ENCODE data around the gene RAD1.

DNA sequence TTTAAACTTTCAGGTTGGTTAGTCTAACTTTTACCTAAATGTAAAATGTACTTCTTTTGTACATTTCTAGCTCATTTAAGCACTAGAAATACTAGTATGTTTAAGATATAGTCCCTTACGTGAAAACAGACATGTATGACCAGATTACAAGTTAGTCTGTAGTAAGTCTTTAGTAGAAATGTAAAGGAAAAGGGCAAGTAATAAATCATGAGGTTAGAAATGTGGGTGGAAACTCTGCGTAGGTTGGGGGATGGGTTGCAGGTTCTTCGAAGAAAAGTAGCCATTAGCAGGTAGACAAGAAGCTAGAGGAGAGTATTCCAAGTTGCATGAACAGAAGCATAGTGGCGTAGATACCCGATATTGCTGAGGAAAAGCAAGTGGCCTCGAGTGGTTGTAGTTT is 22.9 kb downstream of the RAD1 start:
- TF ChIP-seq, protein P1, sequence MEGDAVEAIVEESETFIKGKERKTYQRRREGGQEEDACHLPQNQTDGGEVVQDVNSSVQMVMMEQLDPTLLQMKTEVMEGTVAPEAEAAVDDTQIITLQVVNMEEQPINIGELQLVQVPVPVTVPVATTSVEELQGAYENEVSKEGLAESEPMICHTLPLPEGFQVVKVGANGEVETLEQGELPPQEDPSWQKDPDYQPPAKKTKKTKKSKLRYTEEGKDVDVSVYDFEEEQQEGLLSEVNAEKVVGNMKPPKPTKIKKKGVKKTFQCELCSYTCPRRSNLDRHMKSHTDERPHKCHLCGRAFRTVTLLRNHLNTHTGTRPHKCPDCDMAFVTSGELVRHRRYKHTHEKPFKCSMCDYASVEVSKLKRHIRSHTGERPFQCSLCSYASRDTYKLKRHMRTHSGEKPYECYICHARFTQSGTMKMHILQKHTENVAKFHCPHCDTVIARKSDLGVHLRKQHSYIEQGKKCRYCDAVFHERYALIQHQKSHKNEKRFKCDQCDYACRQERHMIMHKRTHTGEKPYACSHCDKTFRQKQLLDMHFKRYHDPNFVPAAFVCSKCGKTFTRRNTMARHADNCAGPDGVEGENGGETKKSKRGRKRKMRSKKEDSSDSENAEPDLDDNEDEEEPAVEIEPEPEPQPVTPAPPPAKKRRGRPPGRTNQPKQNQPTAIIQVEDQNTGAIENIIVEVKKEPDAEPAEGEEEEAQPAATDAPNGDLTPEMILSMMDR (IDR thresholded peaks at IDR 0.05): no peak
- no peak for TF ChIP-seq POLR2A (IDR thresholded peaks at IDR 0.05)
